Fibroblast of the aortic adventitia (primary cell): Measurements from ENCODE around the gene PIGU. TPM values are rescaled to one million over a fixed set of nuclear protein-coding genes. Genes with fewer than 3 reads are reported as not detected.
"Not testable (repeated sequence)": the region's sequence is repeated elsewhere in the genome, so short reads cannot be mapped to it uniquely, and the experiment has no call there.

Source experiments
- DNase-seq: peaks from one replicate; pipeline ENCODE4 v3.0.0-alpha.2; 2010; ENCODE audit warnings: low read depth
- H3K4me3 ChIP-seq: 2 replicates; pipeline ENCODE4 v1.5.1; 2011; ENCODE audit warnings: low read depth, mild to moderate bottlenecking, control low read depth, low read length, moderate library complexity
- total RNA-seq: library from RNA; depleted of rRNA; stranded (reverse); fragments of >200 nt; gene quantifications from 2 replicates; pipeline ENCODE4 v1.2.3, GENCODE V29; 2012; ENCODE audit warnings: low replicate concordance
- TF ChIP-seq, protein P1 (sequence below): IDR thresholded peaks from 2 replicates; pipeline ENCODE4 v1.5.1; 2011; ENCODE audit warnings: mild to moderate bottlenecking, low read length, control low read depth, inconsistent platforms; ENCODE audit not compliant: insufficient read depth

Gene PIGU
- total RNA-seq, 1 donor: 21.1 TPM

DNA sequence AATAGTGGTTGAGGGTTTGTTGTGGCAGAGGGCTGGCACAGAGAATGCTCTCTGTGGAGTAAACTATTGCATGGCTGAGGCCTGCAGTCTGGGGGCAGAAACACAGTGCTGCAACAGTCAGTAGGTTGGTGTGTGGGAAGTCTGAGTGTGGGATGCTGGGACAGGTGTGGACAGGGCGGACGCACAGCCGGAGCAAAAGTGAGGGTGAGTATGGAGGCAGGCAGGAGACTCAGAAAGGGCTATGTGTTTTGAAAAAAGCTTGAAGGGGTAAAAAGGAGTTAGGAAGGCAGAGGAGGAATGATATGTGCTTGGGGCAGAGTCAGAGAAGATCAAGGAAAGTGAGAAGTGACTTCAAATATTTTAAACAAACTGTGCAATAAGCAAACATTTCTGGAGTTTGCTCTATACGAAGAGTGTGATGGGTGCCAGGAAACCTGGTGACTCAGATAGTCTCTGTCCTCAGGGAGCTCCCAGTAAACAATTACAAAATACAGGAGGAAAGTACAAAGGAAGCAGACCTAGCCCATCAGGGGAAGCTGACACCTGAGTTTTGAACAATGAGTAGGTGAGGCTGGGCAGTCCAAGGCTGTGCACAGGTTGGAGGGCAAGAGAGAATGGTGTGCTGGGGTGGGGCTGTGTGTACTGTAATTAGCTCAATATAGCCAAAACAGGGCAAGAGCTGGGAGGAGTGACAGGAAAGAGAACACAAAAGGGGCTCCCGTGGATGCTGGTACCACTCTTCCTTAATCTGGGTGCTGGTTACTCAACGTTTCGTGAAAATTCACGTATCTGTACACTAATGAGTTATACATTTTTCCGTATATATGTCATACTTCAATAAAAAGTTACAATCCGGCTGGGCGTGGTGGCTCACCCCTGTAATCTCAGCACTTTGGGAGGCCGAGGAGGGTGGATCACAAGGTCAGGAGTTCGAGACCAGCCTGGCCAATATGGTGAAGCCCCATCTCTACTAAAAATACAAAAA, 55.2 kb downstream of the PIGU start:
- no peak overlapping the region for H3K4me3 ChIP-seq
- DNase-seq: peak; percentile 22
- TF ChIP-seq, protein P1, sequence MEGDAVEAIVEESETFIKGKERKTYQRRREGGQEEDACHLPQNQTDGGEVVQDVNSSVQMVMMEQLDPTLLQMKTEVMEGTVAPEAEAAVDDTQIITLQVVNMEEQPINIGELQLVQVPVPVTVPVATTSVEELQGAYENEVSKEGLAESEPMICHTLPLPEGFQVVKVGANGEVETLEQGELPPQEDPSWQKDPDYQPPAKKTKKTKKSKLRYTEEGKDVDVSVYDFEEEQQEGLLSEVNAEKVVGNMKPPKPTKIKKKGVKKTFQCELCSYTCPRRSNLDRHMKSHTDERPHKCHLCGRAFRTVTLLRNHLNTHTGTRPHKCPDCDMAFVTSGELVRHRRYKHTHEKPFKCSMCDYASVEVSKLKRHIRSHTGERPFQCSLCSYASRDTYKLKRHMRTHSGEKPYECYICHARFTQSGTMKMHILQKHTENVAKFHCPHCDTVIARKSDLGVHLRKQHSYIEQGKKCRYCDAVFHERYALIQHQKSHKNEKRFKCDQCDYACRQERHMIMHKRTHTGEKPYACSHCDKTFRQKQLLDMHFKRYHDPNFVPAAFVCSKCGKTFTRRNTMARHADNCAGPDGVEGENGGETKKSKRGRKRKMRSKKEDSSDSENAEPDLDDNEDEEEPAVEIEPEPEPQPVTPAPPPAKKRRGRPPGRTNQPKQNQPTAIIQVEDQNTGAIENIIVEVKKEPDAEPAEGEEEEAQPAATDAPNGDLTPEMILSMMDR: no peak

DNA sequence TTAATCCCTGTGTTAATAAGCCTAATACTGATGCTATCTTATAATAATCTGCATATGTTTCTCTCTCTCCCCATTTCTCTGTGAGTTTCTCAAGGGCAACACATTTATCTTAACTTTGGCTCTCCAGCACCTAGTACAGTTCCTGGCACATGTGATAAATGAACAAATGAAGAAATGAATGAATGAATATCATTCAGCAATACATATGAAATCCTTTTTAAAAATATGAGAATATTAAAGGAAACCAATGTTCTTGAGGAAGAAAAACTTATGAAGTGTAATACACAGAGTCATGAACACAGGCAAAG, 55.9 kb downstream of the PIGU start:
- no peak overlapping the region for H3K4me3 ChIP-seq
- no peak for DNase-seq
- TF ChIP-seq, protein P1: no peak

DNA sequence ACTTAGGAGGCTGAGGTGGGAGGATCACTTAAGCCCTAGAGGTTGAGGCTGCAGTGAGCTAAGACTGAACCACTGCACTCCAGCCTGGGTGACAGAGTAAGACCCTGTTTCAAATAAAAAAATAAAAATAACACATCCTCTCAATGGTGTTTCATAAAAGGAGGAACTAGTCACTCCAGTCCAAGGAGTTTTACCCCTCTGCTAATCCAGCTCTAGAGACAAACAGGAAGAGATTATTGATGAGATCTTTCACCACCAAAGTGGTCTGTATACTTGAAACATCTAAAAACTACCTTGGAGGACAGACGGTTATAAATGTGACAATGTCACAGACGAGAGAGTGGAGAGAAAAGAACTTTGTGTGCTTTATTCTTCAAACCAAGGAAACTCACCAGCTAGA, 58.2 kb downstream of the PIGU start:
- TF ChIP-seq, protein P1: no peak
- H3K4me3 ChIP-seq: no peak overlapping the region
- DNase-seq: no peak

DNA sequence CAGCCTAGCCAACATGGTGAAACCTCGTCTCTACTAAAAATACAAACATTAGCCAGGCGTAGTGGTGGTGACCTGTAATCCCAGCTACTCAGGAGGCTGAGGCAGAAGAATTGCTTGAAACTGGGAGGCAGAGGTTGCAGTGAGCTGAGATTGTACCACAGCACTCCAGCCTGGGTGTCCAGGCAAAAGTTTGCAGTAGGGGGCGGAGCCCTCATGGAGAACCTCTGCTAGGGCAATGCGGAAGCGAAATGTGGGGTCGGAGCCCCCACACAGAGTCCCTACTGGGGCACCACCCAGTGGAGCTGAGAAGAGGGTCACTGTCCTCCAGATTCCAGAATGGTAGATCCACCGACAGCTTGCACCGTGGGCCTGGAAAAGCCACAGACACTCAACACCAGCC, 60.0 kb downstream of the PIGU start:
- not testable (repeated sequence) for DNase-seq, H3K4me3 ChIP-seq

DNA sequence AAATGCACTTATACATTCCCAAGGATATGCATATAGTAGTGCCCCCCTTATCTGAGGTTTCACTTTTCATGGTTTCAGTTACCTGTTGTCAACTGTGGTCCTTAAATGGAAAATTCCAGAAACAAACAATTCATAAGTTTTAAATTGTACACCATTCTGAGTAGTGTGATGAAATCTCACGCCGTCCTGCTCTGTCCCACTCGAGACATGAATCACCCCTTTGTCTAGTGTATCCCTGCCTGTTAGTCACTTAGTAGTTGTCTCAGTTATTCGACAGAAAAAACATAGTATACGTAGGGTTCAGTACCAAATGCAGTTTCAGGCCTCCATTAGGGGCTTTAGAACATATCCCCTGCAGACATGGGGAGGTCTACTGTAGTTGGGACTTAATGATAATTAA, 61.4 kb downstream of the PIGU start:
- H3K4me3 ChIP-seq: no peak overlapping the region
- DNase-seq: peak; percentile 21
- TF ChIP-seq, protein P1: no peak

DNA sequence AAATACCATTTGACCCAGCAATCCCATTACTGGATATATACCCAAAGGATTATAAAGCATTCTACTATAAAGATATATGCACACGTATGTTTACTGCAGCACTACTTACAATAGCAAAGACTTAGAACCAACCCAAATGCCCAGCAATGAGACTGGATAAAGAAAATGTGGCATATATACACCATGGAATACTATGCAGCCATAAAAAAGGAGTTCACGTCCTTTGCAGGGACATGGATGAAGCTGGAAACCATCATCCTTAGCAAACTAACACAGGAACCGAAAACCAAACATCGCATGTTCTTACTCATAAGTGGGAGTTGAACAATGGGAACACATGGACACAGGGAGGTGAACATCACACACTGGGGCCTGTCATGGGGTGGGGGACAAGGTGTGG, 64.9 kb downstream of the PIGU start:
- not testable (repeated sequence) for DNase-seq, H3K4me3 ChIP-seq

DNA sequence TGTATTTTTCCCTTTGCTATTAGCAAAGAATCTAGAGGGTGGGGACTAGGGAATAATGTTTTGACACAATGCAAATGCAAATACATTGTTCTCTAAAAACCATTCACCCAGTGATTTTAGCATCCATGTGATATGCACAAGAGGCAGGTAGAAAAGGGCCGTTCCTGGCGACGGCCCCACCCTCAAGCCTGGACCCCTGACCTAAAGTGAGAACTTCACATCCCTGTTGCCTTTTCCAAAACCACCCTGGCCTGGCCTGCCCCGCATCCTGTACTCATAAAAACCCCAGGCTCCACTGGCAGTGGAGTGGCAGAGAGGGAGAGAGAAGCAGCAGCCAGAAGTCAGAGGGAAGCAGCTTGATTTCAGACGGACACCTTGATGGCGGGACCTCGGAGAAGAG, 69.8 kb downstream of the PIGU start:
- no peak for DNase-seq
- H3K4me3 ChIP-seq: no peak overlapping the region
- TF ChIP-seq, protein P1: no peak
